HK-2 (cell line): ENCODE data around the gene CCBE1.
"Not testable (repeated sequence)": the region's sequence is repeated elsewhere in the genome, so short reads cannot be mapped to it uniquely, and the experiment has no call there.

ENCODE experiments used
- DNase-seq: peaks from one replicate; pipeline ENCODE4 v3.0.0-alpha.2; 2018; ENCODE audit not compliant: unreplicated experiment

CCBE1 gene

GRCh38 chr18:59684777-59685176 lies 12.4 kb downstream of the CCBE1 start:
- no peak for DNase-seq

- DNase-seq: no peak
These were observed 15.7 kb downstream of the CCBE1 start for GRCh38 chr18:59681521-59682004.

GRCh38 chr18:59681051-59681450 lies 16.2 kb downstream of the CCBE1 start:
- DNase-seq: no peak

- DNase-seq: no peak
These were observed 21.9 kb downstream of the CCBE1 start for GRCh38 chr18:59675346-59675745.

- DNase-seq: no peak
These were observed 22.3 kb downstream of the CCBE1 start for GRCh38 chr18:59674903-59675270.

GRCh38 chr18:59674186-59674902 lies 22.9 kb downstream of the CCBE1 start:
- DNase-seq: no peak

- DNase-seq: no peak
These were observed 24.9 kb downstream of the CCBE1 start for GRCh38 chr18:59672235-59672711.

GRCh38 chr18:59671551-59671950 lies 25.7 kb downstream of the CCBE1 start:
- DNase-seq: no peak

- no peak for DNase-seq
These were observed 27.2 kb downstream of the CCBE1 start for GRCh38 chr18:59669872-59670657.

GRCh38 chr18:59667488-59667887 lies 29.7 kb downstream of the CCBE1 start:
- DNase-seq: no peak

- not testable (repeated sequence) for DNase-seq
These were observed 31.2 kb downstream of the CCBE1 start for GRCh38 chr18:59666007-59666402.

- DNase-seq: no peak
These were observed 31.9 kb downstream of the CCBE1 start for GRCh38 chr18:59665057-59666006.

- DNase-seq: no peak
These were observed 32.9 kb downstream of the CCBE1 start for GRCh38 chr18:59664329-59664728.

GRCh38 chr18:59663096-59663495 lies 34.1 kb downstream of the CCBE1 start:
- no peak for DNase-seq

- no peak for DNase-seq
These were observed 35.1 kb downstream of the CCBE1 start for GRCh38 chr18:59661891-59662701.

GRCh38 chr18:59660786-59661743 lies 36.2 kb downstream of the CCBE1 start:
- no peak for DNase-seq

GRCh38 chr18:59660366-59660765 lies 36.9 kb downstream of the CCBE1 start:
- DNase-seq: no peak

GRCh38 chr18:59659508-59660170 lies 37.6 kb downstream of the CCBE1 start:
- no peak for DNase-seq

- no peak for DNase-seq
These were observed 38.3 kb downstream of the CCBE1 start for GRCh38 chr18:59658941-59659340.
